CD4-positive, alpha-beta T cell treated with Interleukin-21 for 1 hour (primary cell): ENCODE results near the gene WDR48.
"Not testable (repeated sequence)": the region's sequence is repeated elsewhere in the genome, so short reads cannot be mapped to it uniquely, and the experiment has no call there.

ENCODE experiments used
- DNase-seq: peaks from one replicate; pipeline ENCODE4 v3.0.0-alpha.2; 2020

The WDR48 gene

GRCh38 chr3:39051649-39052561 is at the start of gene WDR48, which contains the start of gene SCN11A:
Gene WDR48, plus strand, starts transcription at chr3:39052016. Its CDS starts 10 bp downstream, at chr3:39052026.
Gene SCN11A, minus strand, starts transcription at chr3:39051944. Its CDS starts 101,582 bp downstream, at chr3:38950362.
- DNase-seq: peak; percentile 96

GRCh38 chr3:39005295-39005694 is 46.5 kb upstream of the WDR48 start:
- DNase-seq: no peak

- no peak for DNase-seq
Measured at GRCh38 chr3:39011191-39011736, 40.6 kb upstream of the WDR48 start.

GRCh38 chr3:39013289-39013688 is 38.5 kb upstream of the WDR48 start:
- DNase-seq: no peak

- no peak for DNase-seq
Measured at GRCh38 chr3:39013921-39014509, 37.8 kb upstream of the WDR48 start.

GRCh38 chr3:39015418-39015817 is 36.4 kb upstream of the WDR48 start:
- no peak for DNase-seq

GRCh38 chr3:39019299-39019698 is 32.5 kb upstream of the WDR48 start:
- no peak for DNase-seq

- no peak for DNase-seq
Measured at GRCh38 chr3:39021029-39021428, 30.8 kb upstream of the WDR48 start.

GRCh38 chr3:39021465-39022285 is 30.1 kb upstream of the WDR48 start:
- DNase-seq: no peak

GRCh38 chr3:39022286-39022630 is 29.6 kb upstream of the WDR48 start:
- no peak for DNase-seq

- DNase-seq: no peak
Measured at GRCh38 chr3:39024497-39024896, 27.3 kb upstream of the WDR48 start.

GRCh38 chr3:39025222-39025970 is 26.4 kb upstream of the WDR48 start:
- DNase-seq: no peak

GRCh38 chr3:39028546-39028945 is 23.3 kb upstream of the WDR48 start:
- no peak for DNase-seq

GRCh38 chr3:39029556-39029955 is 22.3 kb upstream of the WDR48 start:
- DNase-seq: no peak

- no peak for DNase-seq
Measured at GRCh38 chr3:39038165-39038564, 13.7 kb upstream of the WDR48 start.

GRCh38 chr3:39050029-39050428 is 1.8 kb upstream of the WDR48 start:
- DNase-seq: no peak

GRCh38 chr3:39052583-39052982 is 767 bp downstream of the WDR48 start:
- peak; percentile 26 for DNase-seq

- DNase-seq: no peak
Measured at GRCh38 chr3:39053696-39054095, 1.9 kb downstream of the WDR48 start.

- no peak for DNase-seq
Measured at GRCh38 chr3:39056151-39056550, 4.3 kb downstream of the WDR48 start.

GRCh38 chr3:39061228-39061627 is 9.4 kb downstream of the WDR48 start:
- DNase-seq: not testable (repeated sequence)

GRCh38 chr3:39062180-39062579 is 10.4 kb downstream of the WDR48 start:
- no peak for DNase-seq

- DNase-seq: no peak
Measured at GRCh38 chr3:39063143-39063542, 11.3 kb downstream of the WDR48 start.
